Lower lobe of right lung (tissue), 2 donors: Measurements from ENCODE around the gene SERPINA10. TPM values are rescaled to one million over a fixed set of nuclear protein-coding genes. Genes with fewer than 3 reads are reported as not detected.

Experiments used
- ATAC-seq, 2 donors: fragments of 200-7000 bp; cut with Tn5 transposase; one replicate each; pipeline ENCODE4 v1.9.1; 2020 to 2022; ENCODE audit warnings: mild to moderate bottlenecking in 2 of 2, moderate library complexity in 2 of 2
- DNase-seq: peaks from one replicate; pipeline ENCODE4 v3.0.0-alpha.2; 2020
- H3K27ac ChIP-seq: fragments of 200-600 bp; one replicate; pipeline ENCODE4 v1.8.0; 2022
- H3K27me3 ChIP-seq: fragments of 200-600 bp; one replicate; pipeline ENCODE4 v1.8.0; 2022; ENCODE audit warnings: low read depth
- H3K36me3 ChIP-seq: fragments of 200-600 bp; one replicate; pipeline ENCODE4 v1.8.0; 2022; ENCODE audit warnings: mild to moderate bottlenecking
- H3K4me1 ChIP-seq: fragments of 200-600 bp; one replicate; pipeline ENCODE4 v1.8.0; 2022
- H3K4me3 ChIP-seq: fragments of 200-600 bp; one replicate; pipeline ENCODE4 v1.8.0; 2022; ENCODE audit warnings: mild to moderate bottlenecking
- H3K9me3 ChIP-seq: fragments of 200-600 bp; one replicate; pipeline ENCODE4 v1.8.0; 2022
- CTCF ChIP-seq: fragments of 200-600 bp; IDR thresholded peaks from one replicate; pipeline ENCODE4 v1.8.0; 2022; ENCODE audit warnings: antibody characterized with exemption, mild to moderate bottlenecking
- intact Hi-C: fragments of 100-400 bp; cut with DNase I; formaldehyde crosslinking; loops from one replicate; pipeline ENCODE4 v1.11.0; 2022
- total RNA-seq: library from RNA; stranded (reverse); fragmentation: NEBNext Ultra II Directional; extraction: Animal tissue kit (Norgen Biotek cat#: 25700); gene quantifications from one replicate; pipeline ENCODE4 v1.2.1, GENCODE V29; 2021
- donor health status: DM: no; HTN: yes; CAD: no; lungs with severe emphysema.

Gene SERPINA10
- total RNA-seq, 1 donor from 2014 or later = not detected

GRCh38 chr14:94293578-94293924 lies 483 bp upstream of the SERPINA10 start:
- Histone ChIP-seq H3K27ac (no peak overlapping the region), H3K36me3 (no peaks in the 10 kb centered on the region), H3K9me3 (no peaks in the 10 kb centered on the region), H3K4me1 (no peaks in the 10 kb centered on the region), H3K4me3 (no peak overlapping the region), H3K27me3 (peaks cover 12% of the 10 kb centered on the region)
- no peak for DNase-seq
- intact Hi-C loops = no loop called here
- no peak for TF ChIP-seq CTCF
- no peak for ATAC-seq

- Histone ChIP-seq H3K27ac (no peak overlapping the region), H3K36me3 (no peaks in the 10 kb centered on the region), H3K4me3 (no peak overlapping the region), H3K4me1 (no peaks in the 10 kb centered on the region), H3K27me3 (peaks cover 6% of the 10 kb centered on the region), H3K9me3 (no peaks in the 10 kb centered on the region)
- intact Hi-C loops = no loop called here
- TF ChIP-seq CTCF = no peak
- ATAC-seq (no peak), DNase-seq (no peak)
Measured at GRCh38 chr14:94292526-94292871, 569 bp downstream of the SERPINA10 start.

GRCh38 chr14:94291906-94292525 lies 1.1 kb downstream of the SERPINA10 start:
- no peaks in the 10 kb centered on the region for H3K9me3 ChIP-seq
- intact Hi-C loops = no loop called here
- H3K27me3 ChIP-seq = peaks cover 6% of the 10 kb centered on the region
- H3K36me3 ChIP-seq = no peaks in the 10 kb centered on the region
- H3K4me1 ChIP-seq = no peaks in the 10 kb centered on the region
- no peak for DNase-seq
- H3K4me3 ChIP-seq = no peak overlapping the region
- TF ChIP-seq CTCF = no peak
- H3K27ac ChIP-seq = no peak overlapping the region
- no peak for ATAC-seq

GRCh38 chr14:94291159-94291905 lies 1.7 kb downstream of the SERPINA10 start:
- intact Hi-C loops = no loop called here
- DNase-seq (no peak), ATAC-seq (no peak)
- no peak for TF ChIP-seq CTCF
- Histone ChIP-seq H3K36me3 (no peaks in the 10 kb centered on the region), H3K4me3 (no peak overlapping the region), H3K9me3 (no peaks in the 10 kb centered on the region), H3K27ac (no peak overlapping the region), H3K4me1 (no peaks in the 10 kb centered on the region), H3K27me3 (peaks cover 4% of the 10 kb centered on the region)

GRCh38 chr14:94290197-94290596 lies 2.9 kb downstream of the SERPINA10 start:
- no peak for TF ChIP-seq CTCF
- H3K27me3 ChIP-seq = no peaks in the 10 kb centered on the region
- H3K4me1 ChIP-seq = no peaks in the 10 kb centered on the region
- H3K36me3 ChIP-seq = no peaks in the 10 kb centered on the region
- no peak for DNase-seq
- H3K4me3 ChIP-seq = no peak overlapping the region
- intact Hi-C loops = no loop called here
- no peaks in the 10 kb centered on the region for H3K9me3 ChIP-seq
- no peak overlapping the region for H3K27ac ChIP-seq
- ATAC-seq = no peak
